Endometrium (tissue), 2 donors: Measurements from ENCODE around the gene PLCE1.
"Not testable (repeated sequence)": the region's sequence is repeated elsewhere in the genome, so short reads cannot be mapped to it uniquely, and the experiment has no call there.

Experiments
- FAIRE-seq: peaks from 2 replicates; lab custom pipeline; 2012; peaks lifted over from hg19 to GRCh38; lab: Jason Lieb, UNC
- donor health status: control.
- donor health status: control.

Gene PLCE1

GRCh38 chr10:93993782-93994437 is at the start of gene PLCE1:
Gene PLCE1 (plus strand): TSS chr10:93993931. CDS start chr10:94031047, 37,116 bp downstream.
- no peak for FAIRE-seq

- FAIRE-seq: no peak
These were observed 47.9 kb upstream of the PLCE1 start for GRCh38 chr10:93945819-93946218.

- FAIRE-seq: no peak
These were observed 46.7 kb upstream of the PLCE1 start for GRCh38 chr10:93947055-93947454.

- FAIRE-seq: no peak
These were observed 46.2 kb upstream of the PLCE1 start for GRCh38 chr10:93947524-93947923.

GRCh38 chr10:93951905-93952304 is 41.8 kb upstream of the PLCE1 start:
- no peak for FAIRE-seq

- no peak for FAIRE-seq
These were observed 39.4 kb upstream of the PLCE1 start for GRCh38 chr10:93954299-93954698.

GRCh38 chr10:93954726-93955363 is 38.9 kb upstream of the PLCE1 start:
- no peak for FAIRE-seq

GRCh38 chr10:93958834-93959233 is 34.9 kb upstream of the PLCE1 start:
- no peak for FAIRE-seq

GRCh38 chr10:93960988-93961387 is 32.7 kb upstream of the PLCE1 start:
- not testable (repeated sequence) for FAIRE-seq

GRCh38 chr10:93962973-93963372 is 30.8 kb upstream of the PLCE1 start:
- no peak for FAIRE-seq

GRCh38 chr10:93963434-93963833 is 30.3 kb upstream of the PLCE1 start:
- FAIRE-seq: no peak

- no peak for FAIRE-seq
These were observed 27.8 kb upstream of the PLCE1 start for GRCh38 chr10:93965911-93966310.

GRCh38 chr10:93967756-93968155 is 26.0 kb upstream of the PLCE1 start:
- FAIRE-seq: no peak

- no peak for FAIRE-seq
These were observed 25.2 kb upstream of the PLCE1 start for GRCh38 chr10:93968540-93968945.

- not testable (repeated sequence) for FAIRE-seq
These were observed 23.2 kb upstream of the PLCE1 start for GRCh38 chr10:93970433-93971010.

GRCh38 chr10:93973748-93974445 is 19.8 kb upstream of the PLCE1 start:
- FAIRE-seq: no peak

- FAIRE-seq: no peak
These were observed 16.3 kb upstream of the PLCE1 start for GRCh38 chr10:93977442-93977841.

- no peak for FAIRE-seq
These were observed 13.2 kb upstream of the PLCE1 start for GRCh38 chr10:93980486-93980885.

GRCh38 chr10:93991114-93991513 is 2.6 kb upstream of the PLCE1 start:
- FAIRE-seq: no peak

GRCh38 chr10:93991596-93992284 is 2.0 kb upstream of the PLCE1 start:
- no peak for FAIRE-seq

- no peak for FAIRE-seq
These were observed 1.2 kb upstream of the PLCE1 start for GRCh38 chr10:93992400-93993030.

GRCh38 chr10:93993414-93993781 is 333 bp upstream of the PLCE1 start:
- no peak for FAIRE-seq
